NCI-H1436 treated with DMSO at 0.1 percent for 48 hours (cell line): ENCODE data around the gene RPS21.

Source experiments
- DNase-seq: peaks from one replicate; lab custom pipeline; 2025; lab: John Stamatoyannopoulos, UW

Gene RPS21

GRCh38 chr20:62396367-62397239 is 9.7 kb downstream of the RPS21 start:
- no peak for DNase-seq

- no peak for DNase-seq
Measured at GRCh38 chr20:62398120-62398821, 11.4 kb downstream of the RPS21 start.

- no peak for DNase-seq
Measured at GRCh38 chr20:62400021-62400420, 13.1 kb downstream of the RPS21 start.

GRCh38 chr20:62400541-62400940 is 13.6 kb downstream of the RPS21 start:
- no peak for DNase-seq

- no peak for DNase-seq
Measured at GRCh38 chr20:62401331-62401779, 14.5 kb downstream of the RPS21 start.

- no peak for DNase-seq
Measured at GRCh38 chr20:62402456-62403150, 15.7 kb downstream of the RPS21 start.

GRCh38 chr20:62403331-62403730 is 16.4 kb downstream of the RPS21 start:
- DNase-seq = no peak

GRCh38 chr20:62404112-62404665 is 17.3 kb downstream of the RPS21 start:
- no peak for DNase-seq

GRCh38 chr20:62404761-62405107 is 17.8 kb downstream of the RPS21 start:
- no peak for DNase-seq

GRCh38 chr20:62405108-62405980 is 18.4 kb downstream of the RPS21 start:
- no peak for DNase-seq

GRCh38 chr20:62405981-62406513 is 19.1 kb downstream of the RPS21 start:
- no peak for DNase-seq

GRCh38 chr20:62406635-62407176 is 19.8 kb downstream of the RPS21 start:
- DNase-seq = no peak

GRCh38 chr20:62407221-62407992 is 20.5 kb downstream of the RPS21 start, which contains the start of gene CABLES2:
Gene CABLES2, minus strand, starts transcription at chr20:62407285. Its CDS starts 9 bp downstream, at chr20:62407276.
- DNase-seq = peak; percentile 56

- no peak for DNase-seq
Measured at GRCh38 chr20:62408055-62408454, 21.2 kb downstream of the RPS21 start.

- no peak for DNase-seq
Measured at GRCh38 chr20:62408640-62409039, 21.7 kb downstream of the RPS21 start.

GRCh38 chr20:62409086-62409853 is 22.4 kb downstream of the RPS21 start:
- no peak for DNase-seq

GRCh38 chr20:62409931-62410745 is 23.2 kb downstream of the RPS21 start:
- DNase-seq = peak; percentile 53
